ENCODE measurements around the gene ACADS.

Gene ACADS, protein sequence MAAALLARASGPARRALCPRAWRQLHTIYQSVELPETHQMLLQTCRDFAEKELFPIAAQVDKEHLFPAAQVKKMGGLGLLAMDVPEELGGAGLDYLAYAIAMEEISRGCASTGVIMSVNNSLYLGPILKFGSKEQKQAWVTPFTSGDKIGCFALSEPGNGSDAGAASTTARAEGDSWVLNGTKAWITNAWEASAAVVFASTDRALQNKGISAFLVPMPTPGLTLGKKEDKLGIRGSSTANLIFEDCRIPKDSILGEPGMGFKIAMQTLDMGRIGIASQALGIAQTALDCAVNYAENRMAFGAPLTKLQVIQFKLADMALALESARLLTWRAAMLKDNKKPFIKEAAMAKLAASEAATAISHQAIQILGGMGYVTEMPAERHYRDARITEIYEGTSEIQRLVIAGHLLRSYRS

GRCh38 chr12:120725659-120726509, at the start of gene ACADS:
TSS of gene ACADS (plus strand) at chr12:120725826. CDS start at chr12:120725886, 60 bp downstream.
- TF ChIP-seq CTCF (IDR thresholded peaks at IDR 0.05; ENCODE audit: insufficient read depth, missing control alignments), result no peak
- FAIRE-seq, result no peak
- DNase-seq (ENCODE audit: insufficient read length, low spot score), result peak; percentile 94

DNA sequence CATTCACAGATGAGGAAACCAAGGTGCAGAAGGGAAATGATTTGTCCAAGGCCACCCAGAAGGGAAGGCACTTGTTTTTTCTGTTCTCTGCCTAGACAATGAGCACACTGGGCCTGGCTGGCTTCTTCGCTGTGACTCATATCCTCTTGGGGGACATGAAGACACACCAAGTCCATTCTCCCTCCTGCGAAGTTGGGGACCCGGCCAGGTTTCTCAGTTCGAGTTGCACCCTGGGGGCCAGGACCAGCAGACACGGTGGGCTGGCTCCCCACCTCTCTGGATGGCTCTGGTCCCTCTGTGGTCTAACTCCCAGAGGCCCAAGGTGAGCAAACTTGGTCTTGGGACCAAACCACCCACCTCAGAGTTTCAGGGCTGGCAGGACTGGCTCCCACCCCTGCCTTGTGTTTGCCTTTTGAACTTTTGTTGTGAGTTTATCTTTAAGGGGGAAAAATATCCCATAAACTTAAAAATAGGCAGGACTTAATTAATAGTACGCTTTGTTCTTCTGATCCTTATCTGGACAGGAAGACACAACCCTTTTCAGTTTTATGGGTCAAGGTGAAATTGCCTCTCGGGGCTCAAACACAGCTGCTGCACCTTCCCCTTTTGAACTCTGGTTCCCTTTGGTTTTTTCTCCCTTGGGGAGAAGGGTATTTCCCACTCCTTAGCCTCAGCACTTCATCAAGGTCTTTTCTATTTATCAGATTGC, 47.7 kb upstream of the ACADS start:
- no peak for FAIRE-seq
- DNase-seq (ENCODE audit: insufficient read length, low spot score), result no peak
- no peak for TF ChIP-seq CTCF (IDR thresholded peaks at IDR 0.05; ENCODE audit: insufficient read depth, missing control alignments)

DNA sequence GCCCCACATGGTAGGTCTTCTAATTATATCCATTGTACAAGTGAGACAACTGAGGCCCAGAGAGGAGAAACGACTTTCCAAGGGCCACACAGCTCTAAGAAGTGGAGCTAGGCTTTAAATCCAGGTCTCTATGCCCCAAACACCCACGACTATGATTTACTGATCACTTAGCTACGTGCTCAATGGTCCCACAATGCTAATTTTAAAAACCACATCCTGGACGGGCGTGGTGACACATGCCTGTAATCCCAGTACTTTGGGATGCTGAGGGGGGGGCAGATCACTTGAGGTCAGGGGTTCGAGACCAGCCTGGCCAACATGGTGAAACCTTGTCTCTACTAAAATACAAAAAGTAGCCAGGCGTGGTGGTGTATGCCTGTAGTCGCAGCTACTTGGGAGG, 47.1 kb upstream of the ACADS start:
- no peak for TF ChIP-seq CTCF (IDR thresholded peaks at IDR 0.05; ENCODE audit: insufficient read depth, missing control alignments)
- FAIRE-seq (no peak), DNase-seq (ENCODE audit: insufficient read length, low spot score) (no peak)

DNA sequence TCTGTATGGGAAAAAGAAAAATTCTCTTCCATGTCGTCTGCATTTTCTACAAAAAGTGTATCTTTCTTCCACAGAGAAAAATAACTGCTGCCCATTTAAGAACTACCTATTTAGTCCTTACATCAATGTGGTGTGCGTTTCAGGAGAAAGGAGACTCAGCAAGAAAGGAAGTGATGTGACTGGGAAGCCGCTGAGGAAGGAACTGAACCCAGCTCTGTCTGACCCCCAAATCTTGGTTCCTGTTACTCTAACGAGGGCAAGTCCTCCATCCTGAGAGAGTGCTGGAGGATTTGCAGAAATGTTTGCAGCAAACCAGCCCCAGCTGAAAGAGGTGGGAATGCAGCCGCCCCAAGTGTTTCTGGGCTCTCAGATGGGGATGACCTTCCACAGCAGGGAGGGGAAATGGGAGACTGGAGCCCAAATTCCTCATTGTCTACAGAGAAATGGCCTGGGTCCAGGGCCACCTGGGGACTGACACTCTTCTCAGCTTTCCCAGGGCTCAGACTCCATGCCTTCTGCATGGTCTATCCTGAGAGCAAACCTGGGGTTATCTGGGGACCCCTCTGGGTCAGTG, 45.4 kb upstream of the ACADS start:
- DNase-seq (ENCODE audit: insufficient read length, low spot score) (no peak), FAIRE-seq (no peak)
- no peak for TF ChIP-seq CTCF (IDR thresholded peaks at IDR 0.05; ENCODE audit: insufficient read depth, missing control alignments)

DNA sequence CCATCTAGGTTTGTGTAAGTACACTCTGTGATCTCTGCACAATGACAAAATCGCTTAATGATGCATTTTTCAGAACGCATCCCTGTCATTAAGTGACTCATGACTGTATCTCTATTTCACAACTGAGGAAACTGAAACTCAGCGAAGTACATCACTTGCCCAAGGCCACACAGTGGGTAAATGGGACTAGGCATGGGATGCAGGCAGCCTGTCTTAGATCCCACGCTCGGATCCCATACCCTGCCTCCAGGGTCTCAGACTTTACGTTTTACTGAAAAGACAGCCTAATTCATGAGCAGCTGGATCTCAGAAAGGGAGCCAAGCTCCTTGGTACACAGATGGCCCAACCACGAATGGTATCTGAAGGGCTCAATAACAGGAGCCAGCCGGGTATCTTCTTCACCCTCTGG, 41.1 kb upstream of the ACADS start:
- DNase-seq (ENCODE audit: insufficient read length, low spot score) (no peak), FAIRE-seq (no peak)

GRCh38 chr12:120685522-120685921, 40.1 kb upstream of the ACADS start:
- no peak for TF ChIP-seq CTCF (IDR thresholded peaks at IDR 0.05; ENCODE audit: insufficient read depth, missing control alignments)
- no peak for DNase-seq (ENCODE audit: insufficient read length, low spot score)
- FAIRE-seq, result no peak

More for the DNA sequence above, 41.1 kb upstream of the ACADS start:
- TF ChIP-seq CTCF (IDR thresholded peaks at IDR 0.05; ENCODE audit: insufficient read depth, missing control alignments), result no peak

All from D721Med (cell line).